ENCODE data around the gene NIPAL4. TPM values are rescaled to one million over a fixed set of nuclear protein-coding genes. Genes with fewer than 3 reads are reported as not detected.

Gene NIPAL4
- polyA plus RNA-seq, 1 donor from 2014 or later, result 2.2 TPM

GRCh38 chr5:157509093-157509492 is 49.1 kb downstream of the NIPAL4 start:
- Mint-ChIP-seq H3K9me3 (peaks cover 0 to 2% (median 0%) of the 10 kb centered on the region in 3 donors), H3K4me1 (peaks cover 37 to 65% (median 59%) of the 10 kb centered on the region in 3 donors), H3K36me3 (peaks cover 23% of the 10 kb centered on the region), H3K27ac (peak overlapping the region; percentile 79 to 86 (median 83)), H3K4me3 (peak overlapping the region in 3 of 4 donors; percentile 6 to 56 (median 50)), H3K27me3 (no peaks in the 10 kb centered on the region)

GRCh38 chr5:157509587-157509986 is 49.6 kb downstream of the NIPAL4 start:
- Mint-ChIP-seq H3K4me3 (peak overlapping the region in 3 of 4 donors; percentile 6 to 39 (median 30)), H3K27ac (peak overlapping the region; percentile 78 to 86 (median 79)), H3K4me1 (peaks cover 34 to 61% (median 58%) of the 10 kb centered on the region in 3 donors), H3K27me3 (no peaks in the 10 kb centered on the region), H3K9me3 (peaks cover 0 to 2% (median 0%) of the 10 kb centered on the region in 3 donors), H3K36me3 (peaks cover 23% of the 10 kb centered on the region)

GRCh38 chr5:157510682-157511081 is 50.7 kb downstream of the NIPAL4 start:
- Mint-ChIP-seq H3K4me1 (peaks cover 30 to 66% (median 59%) of the 10 kb centered on the region in 3 donors), H3K9me3 (peaks cover 0 to 2% (median 0%) of the 10 kb centered on the region in 3 donors), H3K27me3 (no peaks in the 10 kb centered on the region), H3K27ac (peak overlapping the region; percentile 78 to 86 (median 79)), H3K4me3 (peak overlapping the region in 2 of 4 donors; percentile 35 to 48), H3K36me3 (peaks cover 19% of the 10 kb centered on the region)

GRCh38 chr5:157511651-157512644 is 51.9 kb downstream of the NIPAL4 start:
- H3K4me1 Mint-ChIP-seq, result peaks cover 22 to 54% (median 49%) of the 10 kb centered on the region in 3 donors

GRCh38 chr5:157513182-157513581 is 53.2 kb downstream of the NIPAL4 start:
- H3K9me3 Mint-ChIP-seq, result peaks cover 0 to 2% (median 0%) of the 10 kb centered on the region in 3 donors
- no peak overlapping the region for H3K4me3 Mint-ChIP-seq
- no peaks in the 10 kb centered on the region for H3K27me3 Mint-ChIP-seq
- H3K27ac Mint-ChIP-seq, result peak overlapping the region in 2 of 3 donors; percentile 47 to 86
- H3K4me1 Mint-ChIP-seq, result peaks cover 17 to 44% (median 40%) of the 10 kb centered on the region in 3 donors
- peaks cover 18% of the 10 kb centered on the region for H3K36me3 Mint-ChIP-seq

More at GRCh38 chr5:157511651-157512644, 51.9 kb downstream of the NIPAL4 start:
- Mint-ChIP-seq H3K9me3 (peaks cover 0 to 2% (median 0%) of the 10 kb centered on the region in 3 donors), H3K36me3 (peaks cover 20% of the 10 kb centered on the region), H3K27me3 (no peaks in the 10 kb centered on the region), H3K27ac (peak overlapping the region; percentile 59 to 95 (median 79)), H3K4me3 (peak overlapping the region in 2 of 4 donors; percentile 15 to 33)

- no peak overlapping the region for H3K4me3 Mint-ChIP-seq
- H3K36me3 Mint-ChIP-seq, result peaks cover 12% of the 10 kb centered on the region
- peaks cover 8 to 32% (median 27%) of the 10 kb centered on the region in 3 donors for H3K4me1 Mint-ChIP-seq
- H3K9me3 Mint-ChIP-seq, result peaks cover 0 to 2% (median 0%) of the 10 kb centered on the region in 3 donors
- no peaks in the 10 kb centered on the region for H3K27me3 Mint-ChIP-seq
- H3K27ac Mint-ChIP-seq, result peak overlapping the region in 2 of 3 donors; percentile 46 to 96
Observed at GRCh38 chr5:157514974-157515373, 55.0 kb downstream of the NIPAL4 start.

GRCh38 chr5:157516006-157516405 is 56.0 kb downstream of the NIPAL4 start:
- no peak overlapping the region for H3K4me3 Mint-ChIP-seq
- H3K27ac Mint-ChIP-seq, result peak overlapping the region in 2 of 3 donors; percentile 20 to 90
- H3K36me3 Mint-ChIP-seq, result peaks cover 10% of the 10 kb centered on the region
- peaks cover 0 to 2% (median 0%) of the 10 kb centered on the region in 3 donors for H3K9me3 Mint-ChIP-seq
- peaks cover 14 to 30% (median 29%) of the 10 kb centered on the region in 3 donors for H3K4me1 Mint-ChIP-seq
- no peaks in the 10 kb centered on the region for H3K27me3 Mint-ChIP-seq

- Mint-ChIP-seq H3K36me3 (peaks cover 10% of the 10 kb centered on the region), H3K27ac (peak overlapping the region; percentile 20 to 86 (median 82)), H3K4me1 (peaks cover 22 to 35% (median 34%) of the 10 kb centered on the region in 3 donors), H3K27me3 (no peaks in the 10 kb centered on the region), H3K9me3 (peaks cover 0 to 2% (median 0%) of the 10 kb centered on the region in 3 donors), H3K4me3 (no peak overlapping the region)
Observed at GRCh38 chr5:157516626-157517325, 56.8 kb downstream of the NIPAL4 start.

- Mint-ChIP-seq H3K36me3 (peaks cover 4% of the 10 kb centered on the region), H3K27me3 (no peaks in the 10 kb centered on the region), H3K9me3 (no peaks in the 10 kb centered on the region), H3K4me3 (no peak overlapping the region), H3K4me1 (peaks cover 30 to 34% (median 31%) of the 10 kb centered on the region in 3 donors), H3K27ac (peak overlapping the region; percentile 62 to 95 (median 90))
Observed at GRCh38 chr5:157518963-157519362, 59.0 kb downstream of the NIPAL4 start.

GRCh38 chr5:157519579-157520253 is 59.7 kb downstream of the NIPAL4 start:
- peaks cover 30 to 34% (median 32%) of the 10 kb centered on the region in 3 donors for H3K4me1 Mint-ChIP-seq
- H3K27me3 Mint-ChIP-seq, result no peaks in the 10 kb centered on the region
- H3K36me3 Mint-ChIP-seq, result peaks cover 4% of the 10 kb centered on the region
- peak overlapping the region in 2 of 4 donors; percentile 52 to 63 for H3K4me3 Mint-ChIP-seq
- no peaks in the 10 kb centered on the region for H3K9me3 Mint-ChIP-seq
- H3K27ac Mint-ChIP-seq, result peak overlapping the region; percentile 89 to 95 (median 90)

GRCh38 chr5:157520911-157521703 is 61.1 kb downstream of the NIPAL4 start:
- H3K36me3 Mint-ChIP-seq, result peaks cover 3% of the 10 kb centered on the region
- no peaks in the 10 kb centered on the region for H3K9me3 Mint-ChIP-seq

GRCh38 chr5:157521704-157522029 is 61.7 kb downstream of the NIPAL4 start:
- H3K4me1 Mint-ChIP-seq, result peaks cover 36 to 40% (median 37%) of the 10 kb centered on the region in 3 donors
- H3K36me3 Mint-ChIP-seq, result peaks cover 3% of the 10 kb centered on the region
- peak overlapping the region; percentile 35 to 95 (median 89) for H3K27ac Mint-ChIP-seq
- H3K27me3 Mint-ChIP-seq, result no peaks in the 10 kb centered on the region
- H3K4me3 Mint-ChIP-seq, result no peak overlapping the region
- no peaks in the 10 kb centered on the region for H3K9me3 Mint-ChIP-seq

More at GRCh38 chr5:157520911-157521703, 61.1 kb downstream of the NIPAL4 start:
- peak overlapping the region in 3 of 4 donors; percentile 41 to 84 (median 67) for H3K4me3 Mint-ChIP-seq
- H3K4me1 Mint-ChIP-seq, result peaks cover 36 to 40% (median 37%) of the 10 kb centered on the region in 3 donors
- no peaks in the 10 kb centered on the region for H3K27me3 Mint-ChIP-seq
- peak overlapping the region; percentile 71 to 95 (median 89) for H3K27ac Mint-ChIP-seq

GRCh38 chr5:157523976-157524375 is 64.0 kb downstream of the NIPAL4 start:
- H3K9me3 Mint-ChIP-seq, result no peaks in the 10 kb centered on the region
- peaks cover 39 to 49% (median 47%) of the 10 kb centered on the region in 3 donors for H3K4me1 Mint-ChIP-seq

More at GRCh38 chr5:157523976-157524375, 64.0 kb downstream of the NIPAL4 start:
- H3K27ac Mint-ChIP-seq, result peak overlapping the region in 2 of 3 donors; percentile 39 to 51
- peaks cover 4% of the 10 kb centered on the region for H3K36me3 Mint-ChIP-seq
- no peaks in the 10 kb centered on the region for H3K27me3 Mint-ChIP-seq
- peak overlapping the region in 1 of 4 donors; percentile 79 for H3K4me3 Mint-ChIP-seq

Measured in IgD-negative memory B cell (primary cell).